PC-3 (cell line): ENCODE results near the gene ARID4A. TPM values are rescaled to one million over a fixed set of nuclear protein-coding genes. Genes with fewer than 3 reads are reported as not detected.

Source experiments
- ATAC-seq: fragments of 200-7000 bp; cut with Tn5 transposase; 2 replicates; pipeline ENCODE4 v1.9.1; 2020; ENCODE audit warnings: mild to moderate bottlenecking, moderate library complexity
- BruUV-seq: library from RNA; stranded (reverse); fragments of 400-500 nt; replicated peaks from 2 replicates; lab custom pipeline; 2021; lab: Mats Ljungman, UMichigan
- CTCF ChIA-PET: fragments of 300-600 bp; sonication (Branson Sonifier 250); formaldehyde crosslinking; loops from one replicate; lab custom pipeline; 2022; ENCODE audit warnings: antibody characterized with exemption; lab: Charles Lee
- POLR2A ChIA-PET: fragments of 300-600 bp; sonication (Branson Sonifier 250); formaldehyde crosslinking; loops from one replicate; lab custom pipeline; 2022; ENCODE audit warnings: antibody characterized with exemption; ENCODE audit not compliant: unreplicated experiment; lab: Charles Lee
- DNase-seq: peaks from one replicate; pipeline ENCODE4 v3.0.0-alpha.2; 2015
- H2AFZ ChIP-seq: fragments of 300-600 bp; sonication (generic); 2 replicates; pipeline ENCODE4 v1.6.0; 2016; ENCODE audit warnings: antibody characterized with exemption, low read length
- H3F3A ChIP-seq: fragments of 300-600 bp; sonication (generic); one replicate; pipeline ENCODE4 v1.6.0; 2017; ENCODE audit warnings: antibody characterized with exemption, low read length, control low read depth, mild to moderate bottlenecking; ENCODE audit not compliant: unreplicated experiment
- H3K27ac ChIP-seq: fragments of 300-600 bp; sonication (generic); 2 replicates; pipeline ENCODE4 v1.5.1; 2016; ENCODE audit warnings: mild to moderate bottlenecking, low read length
- H3K27me3 ChIP-seq: fragments of 300-600 bp; sonication (generic); 2 replicates; pipeline ENCODE4 v1.6.1; 2016; ENCODE audit warnings: low read length, mixed read lengths
- H3K36me3 ChIP-seq: fragments of 300-600 bp; sonication (generic); 2 replicates; pipeline ENCODE4 v1.6.1; 2016; ENCODE audit warnings: low read depth, mixed run types, low read length, mixed read lengths
- H3K4me1 ChIP-seq: fragments of 300-600 bp; sonication (generic); 2 replicates; pipeline ENCODE4 v1.5.1; 2016; ENCODE audit warnings: low read length; ENCODE audit not compliant: insufficient read depth
- H3K4me2 ChIP-seq: fragments of 300-600 bp; sonication (generic); 2 replicates; pipeline ENCODE4 v1.6.0; 2016; ENCODE audit warnings: low read length
- H3K4me3 ChIP-seq: fragments of 300-600 bp; sonication (generic); 2 replicates; pipeline ENCODE4 v1.5.1; 2016; ENCODE audit warnings: mild to moderate bottlenecking, low read length, mixed read lengths
- H3K79me2 ChIP-seq: fragments of 300-600 bp; sonication (generic); 2 replicates; pipeline ENCODE4 v1.6.1; 2017; ENCODE audit warnings: low read length, mixed read lengths
- H3K9ac ChIP-seq: fragments of 300-600 bp; sonication (generic); 2 replicates; pipeline ENCODE4 v1.6.0; 2016; ENCODE audit warnings: mild to moderate bottlenecking, low read length
- H3K9me2 ChIP-seq: fragments of 300-600 bp; sonication (generic); replicated peaks from 2 replicates; pipeline ENCODE4 v1.6.1; 2016; ENCODE audit warnings: mixed run types, low read length, mixed read lengths
- H3K9me3 ChIP-seq: fragments of 300-600 bp; sonication (generic); 2 replicates; pipeline ENCODE4 v1.6.1; 2016; ENCODE audit warnings: low read length, mixed read lengths
- H4K20me1 ChIP-seq: fragments of 300-600 bp; sonication (generic); 2 replicates; pipeline ENCODE4 v1.6.1; 2016; ENCODE audit warnings: low read length, mixed read lengths
- EZH2 ChIP-seq: fragments of 300-600 bp; sonication (generic); IDR thresholded peaks from one replicate; pipeline ENCODE4 v1.6.1; 2017; ENCODE audit warnings: antibody characterized with exemption, mild to moderate bottlenecking, low read length; ENCODE audit not compliant: unreplicated experiment
- EZH2phosphoT487 ChIP-seq: fragments of 300-600 bp; sonication (generic); IDR thresholded peaks from 2 replicates; pipeline ENCODE4 v1.6.1; 2018; ENCODE audit warnings: mild to moderate bottlenecking, antibody characterized with exemption, low read length, borderline replicate concordance
- intact Hi-C: fragments of 100-400 bp; cut with micrococcal nuclease; formaldehyde crosslinking; loops from 2 replicates; pipeline ENCODE4 v1.9.0; 2023
- total RNA-seq: library from RNA; depleted of rRNA; stranded (reverse); fragments of >200 nt; gene quantifications from 2 replicates; pipeline ENCODE4 v1.2.3, GENCODE V29; 2014
- TF ChIP-seq, protein P1 (sequence below): fragments of 300-600 bp; sonication (generic); conservative IDR thresholded peaks from 2 replicates; pipeline ENCODE4 v1.5.1; 2017; ENCODE audit warnings: antibody characterized with exemption, low read depth, mild to moderate bottlenecking, low read length

Gene ARID4A
- total RNA-seq, 1 experiment from 2014 or later = 7.3 TPM

DNA sequence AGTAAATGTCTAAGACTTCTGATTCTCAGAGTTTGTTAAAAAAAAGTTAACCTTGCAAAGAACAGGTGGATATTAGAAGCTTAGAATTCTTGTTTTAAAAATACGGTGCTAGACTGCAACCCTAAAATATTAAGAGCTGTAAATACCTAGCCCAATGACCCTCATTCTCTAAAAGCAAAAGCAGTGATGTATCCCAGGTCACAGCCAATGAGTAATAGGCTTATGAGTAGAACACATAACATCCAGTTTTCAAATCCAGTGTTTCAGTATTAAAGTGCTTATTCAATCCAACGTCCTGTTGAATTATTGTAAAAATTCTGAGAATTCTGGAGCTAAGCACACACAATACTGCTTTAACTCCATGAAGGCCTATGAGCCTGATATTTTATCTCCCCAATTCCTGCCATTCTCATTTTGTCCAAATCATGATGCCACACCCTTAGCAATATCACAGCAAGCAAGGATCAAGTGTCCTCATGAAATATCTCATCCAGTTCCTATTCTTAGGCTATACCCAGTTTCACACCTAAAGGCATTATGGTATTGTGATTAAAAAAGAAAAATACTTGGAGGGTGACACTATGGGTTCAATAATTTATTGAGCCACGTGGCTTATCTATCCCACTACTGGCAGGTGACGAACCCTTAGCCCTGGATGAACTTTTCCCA, 15.3 kb upstream of the ARID4A start:
- Histone ChIP-seq H3K4me3 (no peak overlapping the region), H3K9me3 (no peaks in the 10 kb centered on the region), H3K4me2 (no peak overlapping the region), H4K20me1 (peaks cover 54% of the 10 kb centered on the region), H3F3A (no peaks in the 10 kb centered on the region), H3K79me2 (peaks cover 97% of the 10 kb centered on the region), H3K9ac (no peak overlapping the region), H3K27ac (no peak overlapping the region), H2AFZ (no peak overlapping the region), H3K36me3 (peaks cover 91% of the 10 kb centered on the region), H3K27me3 (no peaks in the 10 kb centered on the region), H3K9me2 (no peaks in the 10 kb centered on the region), H3K4me1 (no peaks in the 10 kb centered on the region)
- ChIA-PET CTCF (interaction anchor here (0.7 kb wide), 1 partner anchor 1074 kb away, joined by 4 read pairs; no protein-coding TSS in a partner anchor), POLR2A (no interaction called here)
- TF ChIP-seq EZH2 (no peak), EZH2phosphoT487 (no peak)
- TF ChIP-seq, protein P1, sequence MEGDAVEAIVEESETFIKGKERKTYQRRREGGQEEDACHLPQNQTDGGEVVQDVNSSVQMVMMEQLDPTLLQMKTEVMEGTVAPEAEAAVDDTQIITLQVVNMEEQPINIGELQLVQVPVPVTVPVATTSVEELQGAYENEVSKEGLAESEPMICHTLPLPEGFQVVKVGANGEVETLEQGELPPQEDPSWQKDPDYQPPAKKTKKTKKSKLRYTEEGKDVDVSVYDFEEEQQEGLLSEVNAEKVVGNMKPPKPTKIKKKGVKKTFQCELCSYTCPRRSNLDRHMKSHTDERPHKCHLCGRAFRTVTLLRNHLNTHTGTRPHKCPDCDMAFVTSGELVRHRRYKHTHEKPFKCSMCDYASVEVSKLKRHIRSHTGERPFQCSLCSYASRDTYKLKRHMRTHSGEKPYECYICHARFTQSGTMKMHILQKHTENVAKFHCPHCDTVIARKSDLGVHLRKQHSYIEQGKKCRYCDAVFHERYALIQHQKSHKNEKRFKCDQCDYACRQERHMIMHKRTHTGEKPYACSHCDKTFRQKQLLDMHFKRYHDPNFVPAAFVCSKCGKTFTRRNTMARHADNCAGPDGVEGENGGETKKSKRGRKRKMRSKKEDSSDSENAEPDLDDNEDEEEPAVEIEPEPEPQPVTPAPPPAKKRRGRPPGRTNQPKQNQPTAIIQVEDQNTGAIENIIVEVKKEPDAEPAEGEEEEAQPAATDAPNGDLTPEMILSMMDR = no peak
- DNase-seq = no peak
- intact Hi-C loops = no loop called here
- BruUV-seq = no TSS peak
- ATAC-seq = no peak

DNA sequence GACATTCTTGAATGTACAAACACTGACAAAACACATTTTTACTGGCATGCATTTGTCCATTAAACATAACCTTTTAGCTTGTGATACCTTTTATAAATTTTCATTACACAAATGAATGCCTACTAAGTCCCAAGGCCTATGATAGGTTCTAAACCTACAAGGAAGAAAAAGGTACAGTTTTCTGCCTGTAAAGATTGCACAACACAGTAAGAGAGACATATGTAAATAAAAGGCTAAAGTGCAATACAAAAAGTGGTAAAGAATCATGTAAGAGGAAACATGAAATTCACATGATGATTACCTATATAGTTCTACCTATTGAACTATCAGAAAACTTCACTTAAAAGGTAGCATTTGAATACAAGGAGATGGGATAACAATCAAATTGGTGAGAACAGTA, 14.6 kb upstream of the ARID4A start:
- Histone ChIP-seq H2AFZ (no peak overlapping the region), H3K9me3 (no peaks in the 10 kb centered on the region), H3K4me2 (no peak overlapping the region), H3K27me3 (no peaks in the 10 kb centered on the region), H3K4me1 (no peaks in the 10 kb centered on the region), H3K27ac (no peak overlapping the region), H3K4me3 (no peak overlapping the region), H4K20me1 (peaks cover 57% of the 10 kb centered on the region), H3K9me2 (no peaks in the 10 kb centered on the region), H3K36me3 (peaks cover 91% of the 10 kb centered on the region), H3K79me2 (peaks cover 97% of the 10 kb centered on the region), H3F3A (no peaks in the 10 kb centered on the region), H3K9ac (no peak overlapping the region)
- no peak for ATAC-seq
- no peak for DNase-seq
- ChIA-PET POLR2A (no interaction called here), CTCF (interaction anchor here (0.7 kb wide), 1 partner anchor 1075 kb away, joined by 4 read pairs; no protein-coding TSS in a partner anchor)
- intact Hi-C loops = no loop called here
- no peak for TF ChIP-seq EZH2phosphoT487
- TF ChIP-seq, protein P1 = no peak
- TF ChIP-seq EZH2 = no peak
- no TSS peak for BruUV-seq

DNA sequence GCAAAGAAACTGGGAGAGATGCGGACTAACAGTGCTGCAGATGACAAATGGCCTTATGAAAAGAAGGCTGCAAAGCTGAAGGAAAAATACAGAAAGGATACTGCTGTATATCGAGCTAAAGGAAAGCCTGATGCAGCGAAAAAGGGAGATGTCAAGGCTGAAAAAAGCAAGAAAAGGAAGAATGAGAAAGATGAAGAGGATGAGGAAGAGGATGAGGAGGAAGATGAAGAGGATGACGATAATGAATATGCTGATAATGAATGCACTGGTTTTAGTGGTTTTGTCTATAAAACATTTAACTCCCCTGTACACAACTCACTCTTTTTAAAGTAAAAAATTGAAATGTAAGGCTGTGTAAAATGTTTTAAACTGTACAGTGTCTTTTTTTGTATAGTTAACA, 13.2 kb upstream of the ARID4A start:
- intact Hi-C loops = no loop called here
- no peaks in the 10 kb centered on the region for H3K27me3 ChIP-seq
- H4K20me1 ChIP-seq = peaks cover 62% of the 10 kb centered on the region
- H3F3A ChIP-seq = no peaks in the 10 kb centered on the region
- H3K4me3 ChIP-seq = no peak overlapping the region
- H3K79me2 ChIP-seq = peaks cover 97% of the 10 kb centered on the region
- BruUV-seq = no TSS peak
- H2AFZ ChIP-seq = no peak overlapping the region
- no peaks in the 10 kb centered on the region for H3K4me1 ChIP-seq
- POLR2A ChIA-PET = no interaction called here
- TF ChIP-seq EZH2 (no peak), EZH2phosphoT487 (no peak)
- TF ChIP-seq, protein P1 = no peak
- DNase-seq (no peak), ATAC-seq (no peak)
- H3K9ac ChIP-seq = no peak overlapping the region
- no peaks in the 10 kb centered on the region for H3K9me2 ChIP-seq
- H3K9me3 ChIP-seq = no peaks in the 10 kb centered on the region
- no peak overlapping the region for H3K27ac ChIP-seq
- CTCF ChIA-PET = no interaction called here
- no peak overlapping the region for H3K4me2 ChIP-seq
- peaks cover 94% of the 10 kb centered on the region for H3K36me3 ChIP-seq
